BE2C (cell line): ENCODE results near the gene RPS6KA5.
"Not testable (repeated sequence)": the region's sequence is repeated elsewhere in the genome, so short reads cannot be mapped to it uniquely, and the experiment has no call there.

Source experiments
- DNase-seq: peaks from one replicate; pipeline ENCODE4 v3.0.0-alpha.2; 2020
- H3K27me3 ChIP-seq: fragments of 250-450 bp; sonication (Bioruptor Pico); 2 replicates; pipeline ENCODE4 v1.5.1; 2020; ENCODE audit warnings: mild to moderate bottlenecking
- H3K36me3 ChIP-seq: fragments of 250-450 bp; sonication (Bioruptor Pico); 2 replicates; pipeline ENCODE4 v1.5.1; 2020; ENCODE audit warnings: mild to moderate bottlenecking
- H3K4me1 ChIP-seq: fragments of 250-450 bp; sonication (Bioruptor Pico); 2 replicates; pipeline ENCODE4 v1.5.1; 2020
- H3K4me3 ChIP-seq: 2 replicates; pipeline ENCODE4 v1.5.1; 2011; ENCODE audit warnings: low read depth, low read length
- H3K9me3 ChIP-seq: fragments of 250-450 bp; sonication (Bioruptor Pico); 2 replicates; pipeline ENCODE4 v1.5.1; 2020
- CTCF ChIP-seq: IDR thresholded peaks from 2 replicates; pipeline ENCODE4 v1.5.1; 2012; ENCODE audit warnings: mild to moderate bottlenecking, low read depth, low read length

RPS6KA5 gene

GRCh38 chr14:90985601-90986242, 74.7 kb downstream of the RPS6KA5 start:
- Histone ChIP-seq H3K9me3 (no peaks in the 10 kb centered on the region), H3K27me3 (no peaks in the 10 kb centered on the region), H3K36me3 (no peaks in the 10 kb centered on the region), H3K4me3 (no peak overlapping the region), H3K4me1 (no peaks in the 10 kb centered on the region)
- no peak for DNase-seq
- TF ChIP-seq CTCF = no peak

GRCh38 chr14:90983560-90983959, 76.9 kb downstream of the RPS6KA5 start:
- TF ChIP-seq CTCF = no peak
- H3K4me1 ChIP-seq = no peaks in the 10 kb centered on the region
- no peak overlapping the region for H3K4me3 ChIP-seq
- H3K9me3 ChIP-seq = no peaks in the 10 kb centered on the region
- no peaks in the 10 kb centered on the region for H3K36me3 ChIP-seq
- H3K27me3 ChIP-seq = no peaks in the 10 kb centered on the region
- DNase-seq = no peak

- Histone ChIP-seq H3K36me3 (no peaks in the 10 kb centered on the region), H3K27me3 (no peaks in the 10 kb centered on the region), H3K4me3 (no peak overlapping the region), H3K4me1 (no peaks in the 10 kb centered on the region), H3K9me3 (no peaks in the 10 kb centered on the region)
- no peak for DNase-seq
- TF ChIP-seq CTCF = no peak
Observed at GRCh38 chr14:90981636-90982035, 78.8 kb downstream of the RPS6KA5 start.

- H3K27me3 ChIP-seq, H3K9me3 ChIP-seq, H3K4me1 ChIP-seq, DNase-seq, H3K36me3 ChIP-seq, H3K4me3 ChIP-seq: not testable (repeated sequence)
Observed at GRCh38 chr14:90980636-90981035, 79.8 kb downstream of the RPS6KA5 start.

- Histone ChIP-seq H3K27me3 (no peaks in the 10 kb centered on the region), H3K9me3 (no peaks in the 10 kb centered on the region), H3K4me1 (no peaks in the 10 kb centered on the region), H3K36me3 (no peaks in the 10 kb centered on the region), H3K4me3 (no peak overlapping the region)
- DNase-seq = no peak
- TF ChIP-seq CTCF = no peak
Observed at GRCh38 chr14:90979515-90979914, 80.9 kb downstream of the RPS6KA5 start.

- Histone ChIP-seq H3K36me3 (no peaks in the 10 kb centered on the region), H3K4me1 (no peaks in the 10 kb centered on the region), H3K9me3 (no peaks in the 10 kb centered on the region), H3K4me3 (no peak overlapping the region), H3K27me3 (no peaks in the 10 kb centered on the region)
- no peak for DNase-seq
- TF ChIP-seq CTCF = no peak
Observed at GRCh38 chr14:90976101-90976500, 84.3 kb downstream of the RPS6KA5 start.

GRCh38 chr14:90971687-90972086, 88.8 kb downstream of the RPS6KA5 start:
- H3K36me3 ChIP-seq = no peaks in the 10 kb centered on the region
- DNase-seq = no peak
- no peak for TF ChIP-seq CTCF
- no peaks in the 10 kb centered on the region for H3K27me3 ChIP-seq
- no peak overlapping the region for H3K4me3 ChIP-seq
- no peaks in the 10 kb centered on the region for H3K4me1 ChIP-seq
- no peaks in the 10 kb centered on the region for H3K9me3 ChIP-seq
